GM12801 (cell line): ENCODE data around the gene SLC10A3.

ENCODE experiments used
- TF ChIP-seq, protein P1 (sequence below): IDR thresholded peaks from one replicate; pipeline ENCODE4 v1.5.1; 2011; ENCODE audit warnings: control low read depth; ENCODE audit not compliant: insufficient read length; ENCODE audit errors: extremely low read depth

SLC10A3 gene

DNA sequence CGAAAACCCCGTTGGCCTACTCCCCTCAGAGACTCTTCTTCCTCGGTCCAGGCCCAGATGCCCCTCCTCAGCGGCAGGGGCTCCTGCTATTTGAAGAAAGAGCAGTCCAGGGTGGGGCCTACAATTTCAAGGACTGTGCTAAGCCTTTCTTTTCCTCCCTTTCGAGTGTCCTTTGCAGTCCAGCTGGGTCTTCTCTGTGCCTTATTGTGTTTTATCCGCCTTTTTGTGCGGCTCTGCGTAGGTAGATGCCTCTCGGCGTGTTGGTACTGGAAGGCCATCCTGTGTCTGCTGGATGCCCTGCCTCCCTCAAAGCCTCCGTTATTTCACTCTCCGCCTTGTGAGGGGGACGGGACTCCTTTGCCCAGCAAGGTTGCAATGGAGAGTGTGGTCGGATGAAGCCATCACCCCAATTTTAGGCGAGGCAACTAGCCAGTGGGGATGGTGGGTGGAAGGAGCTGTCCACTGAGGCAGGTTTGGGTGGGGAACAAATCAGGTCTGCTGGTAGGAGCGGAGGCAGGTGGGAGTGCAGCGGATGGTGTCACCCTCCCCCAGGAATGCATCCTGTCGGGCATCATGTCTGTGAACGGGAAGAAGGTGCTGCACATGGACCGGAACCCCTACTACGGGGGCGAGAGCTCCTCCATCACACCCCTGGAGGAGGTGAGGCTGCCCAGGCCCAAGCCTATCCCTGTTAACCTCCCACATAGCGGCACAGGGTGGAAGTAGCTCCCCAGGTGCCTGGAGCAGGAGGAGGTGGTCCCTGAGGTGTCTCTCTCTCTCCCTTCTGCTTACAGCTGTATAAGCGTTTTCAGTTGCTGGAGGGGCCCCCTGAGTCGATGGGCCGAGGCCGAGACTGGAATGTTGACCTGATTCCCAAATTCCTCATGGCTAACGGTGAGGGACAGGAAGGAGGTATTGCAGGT, 52.2 kb downstream of the SLC10A3 start:
- TF ChIP-seq, protein P1, sequence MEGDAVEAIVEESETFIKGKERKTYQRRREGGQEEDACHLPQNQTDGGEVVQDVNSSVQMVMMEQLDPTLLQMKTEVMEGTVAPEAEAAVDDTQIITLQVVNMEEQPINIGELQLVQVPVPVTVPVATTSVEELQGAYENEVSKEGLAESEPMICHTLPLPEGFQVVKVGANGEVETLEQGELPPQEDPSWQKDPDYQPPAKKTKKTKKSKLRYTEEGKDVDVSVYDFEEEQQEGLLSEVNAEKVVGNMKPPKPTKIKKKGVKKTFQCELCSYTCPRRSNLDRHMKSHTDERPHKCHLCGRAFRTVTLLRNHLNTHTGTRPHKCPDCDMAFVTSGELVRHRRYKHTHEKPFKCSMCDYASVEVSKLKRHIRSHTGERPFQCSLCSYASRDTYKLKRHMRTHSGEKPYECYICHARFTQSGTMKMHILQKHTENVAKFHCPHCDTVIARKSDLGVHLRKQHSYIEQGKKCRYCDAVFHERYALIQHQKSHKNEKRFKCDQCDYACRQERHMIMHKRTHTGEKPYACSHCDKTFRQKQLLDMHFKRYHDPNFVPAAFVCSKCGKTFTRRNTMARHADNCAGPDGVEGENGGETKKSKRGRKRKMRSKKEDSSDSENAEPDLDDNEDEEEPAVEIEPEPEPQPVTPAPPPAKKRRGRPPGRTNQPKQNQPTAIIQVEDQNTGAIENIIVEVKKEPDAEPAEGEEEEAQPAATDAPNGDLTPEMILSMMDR: no peak
